GM19328 (cell line): ENCODE data around the gene DEFB128.

Source experiments
- ATAC-seq: cut with Tn5 transposase; IDR thresholded peaks from one replicate; pipeline ENCODE4 v1.9.1; 2021; ENCODE audit warnings: mild to moderate bottlenecking, moderate library complexity; ENCODE audit not compliant: unreplicated experiment

The DEFB128 gene

GRCh38 chr20:157154-157553 is 32.4 kb downstream of the DEFB128 start, which contains the start of gene DEFB127:
Gene DEFB127, plus strand, starts transcription at chr20:157454. Its CDS starts 91 bp downstream, at chr20:157545.
- ATAC-seq: no peak

- ATAC-seq: no peak
Observed at GRCh38 chr20:152131-152530, 37.4 kb downstream of the DEFB128 start.

- ATAC-seq: no peak
Observed at GRCh38 chr20:145877-146276, 43.6 kb downstream of the DEFB128 start.

GRCh38 chr20:142290-142689 is 47.2 kb downstream of the DEFB128 start, which contains the start of gene DEFB126:
Gene DEFB126, plus strand, starts transcription at chr20:142590. Its CDS starts 39 bp downstream, at chr20:142629.
- ATAC-seq: no peak
